K562 treated with DMSO at 1 percent for 24 hours (cell line): Measurements from ENCODE around the gene HMSD. TPM values are rescaled to one million over a fixed set of nuclear protein-coding genes. Genes with fewer than 3 reads are reported as not detected.

Experiments
- total RNA-seq: library from RNA; unstranded; fragments of 300-600 nt; gene quantifications from 2 replicates; pipeline ENCODE4 v1.2.3, GENCODE V29; 2022; ENCODE audit warnings: low read depth; ENCODE audit not compliant: insufficient read depth

HMSD gene
- total RNA-seq, result not detected in 2 replicates

GRCh38 chr18:63949068-63949737, at the start of gene HMSD:
TSS of gene HMSD (plus strand) at chr18:63949301. CDS start at chr18:63953456, 4,155 bp downstream.

GRCh38 chr18:63907664-63908063, 41.4 kb upstream of the HMSD start, which contains the start of gene SERPINB10:
TSS of gene SERPINB10 (plus strand) at chr18:63907958. CDS start at chr18:63915511, 7,553 bp downstream.

GRCh38 chr18:63969942-63970808, 21.1 kb downstream of the HMSD start, which contains the start of gene SERPINB8:
TSS of gene SERPINB8 (plus strand) at chr18:63970081. CDS start at chr18:63978309, 8,228 bp downstream.

Other genes starting within 250 kb of the HMSD start
- not detected in 2 replicates for gene SERPINB11, start 246.3 kb upstream of the HMSD start, total RNA-seq
- not detected in 2 replicates for gene SERPINB7, start 173.9 kb upstream of the HMSD start, total RNA-seq
- gene SERPINB2, start 61.6 kb upstream of the HMSD start, total RNA-seq, result not detected in 2 replicates
- not detected in 2 replicates for gene SERPINB10, start 41.3 kb upstream of the HMSD start, total RNA-seq
- gene SERPINB8, start 20.8 kb downstream of the HMSD start, total RNA-seq, result 0.88 and 1.5 TPM in 2 replicates
- gene LINC00305, start 199.8 kb downstream of the HMSD start, total RNA-seq, result not detected in 2 replicates